ENCODE measurements around the gene ZYG11B. TPM values are rescaled to one million over a fixed set of nuclear protein-coding genes. Genes with fewer than 3 reads are reported as not detected.
"Not testable (repeated sequence)": the region's sequence is repeated elsewhere in the genome, so short reads cannot be mapped to it uniquely, and the experiment has no call there.

The ZYG11B gene
- total RNA-seq, 1 donor from 2014 or later, result 172 TPM

DNA sequence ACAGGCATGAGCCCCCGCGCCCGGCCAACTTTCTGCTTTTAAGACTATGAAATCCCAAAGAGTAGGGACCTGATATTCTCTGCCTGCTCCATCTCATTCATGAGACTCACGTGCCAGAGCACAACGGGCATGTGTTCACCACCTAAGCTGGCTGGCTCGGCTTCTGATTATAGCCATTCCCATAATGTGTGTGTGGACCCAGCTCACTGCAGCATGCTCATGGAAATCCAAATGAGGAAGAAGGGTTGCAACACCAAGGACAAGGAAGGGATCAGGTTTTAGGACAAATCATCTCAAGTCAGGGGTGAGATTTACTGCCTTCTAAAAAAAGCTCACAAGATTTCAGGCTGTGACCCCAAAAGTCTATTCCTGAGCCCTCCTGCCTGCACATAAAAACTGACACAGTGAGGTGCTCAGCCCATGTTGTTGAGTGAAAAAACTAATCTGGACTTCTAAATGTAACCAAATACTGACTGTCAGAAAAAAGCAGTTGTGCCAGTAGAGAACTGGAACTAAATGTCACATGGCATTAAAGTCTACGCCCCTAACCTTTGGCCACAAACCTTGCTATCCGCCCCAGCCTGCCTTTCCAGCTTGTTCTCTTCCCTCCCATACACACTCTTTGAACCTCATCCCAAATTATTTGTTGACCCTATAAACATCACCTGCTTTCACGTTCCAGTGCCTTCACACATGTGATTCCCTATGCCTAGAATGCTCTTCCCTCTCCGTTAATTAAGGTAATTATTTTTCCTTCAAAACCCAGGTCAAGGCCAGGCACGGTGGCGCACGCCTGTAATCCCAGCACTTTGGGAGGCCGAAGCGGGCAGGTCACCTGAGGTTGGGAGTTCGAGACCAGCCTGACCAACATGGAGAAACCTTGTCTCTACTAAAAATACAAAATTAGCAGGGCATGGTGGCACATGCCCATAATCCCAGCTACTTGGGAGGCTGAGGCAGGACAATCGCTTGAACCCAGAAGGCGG is 19.0 kb upstream of the ZYG11B start:
- no peak for FAIRE-seq
- DNase-seq (ENCODE audit: low spot score in 2 of 2), result no peak

DNA sequence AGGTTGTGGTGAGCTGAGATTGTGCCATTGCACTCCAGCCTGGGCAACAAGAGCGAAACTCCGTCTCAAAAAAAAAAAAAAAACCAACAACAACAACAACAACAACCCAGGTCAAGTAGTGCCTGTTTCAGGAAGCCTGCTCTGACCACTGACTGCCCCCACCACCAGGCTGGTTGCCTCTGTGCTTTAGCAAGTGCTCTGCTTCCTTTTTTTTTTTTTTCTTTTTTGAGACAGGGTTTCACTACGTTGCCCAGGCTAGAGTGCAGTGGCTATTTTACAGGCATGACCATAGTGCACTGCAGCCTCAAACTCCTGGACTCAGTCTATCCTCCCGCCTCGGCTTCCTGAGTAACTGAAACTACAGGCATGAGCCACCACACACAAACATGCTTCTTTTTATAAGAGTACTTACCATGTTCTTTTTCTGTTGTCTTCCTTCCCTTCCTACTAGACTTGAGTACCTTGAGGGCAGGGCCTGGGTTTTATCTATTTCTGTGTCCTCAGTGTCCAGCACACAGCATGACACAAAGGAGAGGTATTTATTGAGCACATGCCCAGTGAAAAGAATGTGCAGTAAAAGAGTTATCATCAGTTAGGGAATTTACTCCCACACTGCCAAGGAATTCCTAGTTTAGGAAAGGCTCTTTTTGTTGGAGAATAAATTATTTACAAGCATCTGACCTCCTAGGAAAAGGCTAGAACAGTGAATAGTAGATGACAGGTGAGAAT is 18.2 kb upstream of the ZYG11B start:
- DNase-seq (ENCODE audit: low spot score in 2 of 2), result no peak
- no peak for FAIRE-seq

DNA sequence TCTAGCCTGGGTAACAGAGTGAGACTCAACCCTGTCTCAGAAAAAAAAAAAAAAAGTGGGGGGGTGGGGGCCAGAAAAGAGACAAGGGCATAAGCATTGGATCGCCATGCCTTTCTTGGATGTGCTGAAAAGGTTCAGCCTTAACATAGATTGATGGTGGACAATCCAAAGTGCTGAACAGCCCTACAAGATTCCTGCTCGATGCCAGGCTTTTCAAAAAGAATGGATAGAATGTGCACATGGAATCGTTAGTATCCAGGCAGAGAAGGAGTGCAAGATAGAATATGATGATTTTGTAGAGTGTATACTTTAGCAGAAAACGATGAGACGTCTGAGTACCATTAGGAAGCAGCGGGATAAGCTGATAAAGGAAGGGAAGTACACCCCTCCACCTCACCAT is 17.2 kb upstream of the ZYG11B start:
- no peak for FAIRE-seq
- DNase-seq (ENCODE audit: low spot score in 2 of 2), result no peak

DNA sequence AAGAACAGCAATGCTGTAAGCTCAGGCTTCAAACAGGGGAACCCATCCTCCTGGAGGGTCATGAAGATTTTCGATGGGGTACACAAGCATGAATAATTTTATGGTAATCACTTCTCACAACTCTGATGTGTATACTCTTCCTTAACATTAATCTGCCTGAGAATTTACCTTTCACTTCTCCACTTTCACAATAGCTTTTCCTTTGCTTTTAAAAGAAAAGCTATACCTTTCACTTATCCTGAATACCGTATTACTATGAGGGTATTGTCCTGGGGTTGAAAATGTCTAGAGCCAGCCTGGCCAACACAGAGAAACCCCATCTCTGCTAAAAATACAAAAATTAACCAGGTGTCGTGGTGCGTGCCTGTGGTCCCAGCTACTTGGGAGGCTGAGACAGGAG is 12.7 kb upstream of the ZYG11B start:
- DNase-seq (ENCODE audit: low spot score in 2 of 2), result no peak
- no peak for FAIRE-seq

DNA sequence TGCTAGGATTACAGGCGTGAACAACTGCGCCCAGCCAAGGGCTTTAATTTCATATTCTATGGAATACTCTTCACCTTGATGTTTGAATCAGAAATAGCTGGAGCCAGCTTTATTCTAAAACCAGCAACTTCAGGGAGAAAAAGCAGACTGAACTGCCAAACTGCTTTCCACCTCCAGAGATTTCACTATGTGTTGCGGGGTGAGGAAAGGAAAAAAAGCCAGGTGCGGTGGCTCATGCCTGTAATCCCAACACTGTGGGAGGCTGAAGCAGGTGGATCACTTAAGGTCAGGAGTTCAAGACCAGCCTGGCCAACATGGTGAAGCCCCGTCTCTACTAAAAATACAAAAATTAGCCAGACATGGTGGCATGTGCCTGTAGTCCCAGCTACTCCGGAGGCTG is 11.0 kb upstream of the ZYG11B start:
- not testable (repeated sequence) for FAIRE-seq; DNase-seq (ENCODE audit: low spot score in 2 of 2)

DNA sequence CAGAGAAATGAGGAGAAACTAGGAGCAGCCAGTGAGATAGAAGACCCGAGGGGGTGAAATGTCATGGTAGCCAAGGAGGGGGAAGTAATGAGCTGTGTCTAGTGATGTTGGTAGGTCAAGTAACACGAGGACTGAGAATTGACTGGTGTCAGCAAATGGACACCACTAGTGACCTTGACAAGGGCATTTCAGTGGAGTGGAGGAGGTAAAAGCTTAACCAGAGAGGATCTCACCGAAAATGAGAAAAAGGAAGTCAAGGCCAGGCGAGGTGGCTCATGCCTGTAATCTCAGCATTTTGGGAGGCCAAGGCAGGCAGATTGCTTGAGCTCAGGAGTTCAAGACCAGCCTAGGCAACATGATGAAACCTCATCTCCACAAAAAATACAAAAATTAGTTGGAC is 3.0 kb upstream of the ZYG11B start:
- FAIRE-seq (no peak), DNase-seq (ENCODE audit: low spot score in 2 of 2) (no peak)

DNA sequence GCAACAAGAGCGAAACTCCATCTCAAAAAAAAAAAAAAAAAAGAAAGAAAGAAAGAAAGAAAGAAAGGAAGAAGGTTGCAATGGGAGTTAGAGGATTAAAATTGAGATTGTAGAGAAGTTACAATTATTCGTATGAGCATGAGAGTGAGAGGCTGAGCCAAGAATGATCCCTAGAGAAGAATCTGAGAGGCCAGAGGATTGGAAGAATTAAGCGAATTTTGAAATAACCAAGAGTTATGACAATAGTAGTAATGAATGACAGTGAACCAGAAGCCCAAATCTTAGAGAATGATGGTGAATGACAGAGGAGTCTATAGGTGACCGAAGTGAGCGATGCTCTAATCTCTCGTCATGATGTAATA is 369 bp upstream of the ZYG11B start:
- FAIRE-seq, result no peak

DNA sequence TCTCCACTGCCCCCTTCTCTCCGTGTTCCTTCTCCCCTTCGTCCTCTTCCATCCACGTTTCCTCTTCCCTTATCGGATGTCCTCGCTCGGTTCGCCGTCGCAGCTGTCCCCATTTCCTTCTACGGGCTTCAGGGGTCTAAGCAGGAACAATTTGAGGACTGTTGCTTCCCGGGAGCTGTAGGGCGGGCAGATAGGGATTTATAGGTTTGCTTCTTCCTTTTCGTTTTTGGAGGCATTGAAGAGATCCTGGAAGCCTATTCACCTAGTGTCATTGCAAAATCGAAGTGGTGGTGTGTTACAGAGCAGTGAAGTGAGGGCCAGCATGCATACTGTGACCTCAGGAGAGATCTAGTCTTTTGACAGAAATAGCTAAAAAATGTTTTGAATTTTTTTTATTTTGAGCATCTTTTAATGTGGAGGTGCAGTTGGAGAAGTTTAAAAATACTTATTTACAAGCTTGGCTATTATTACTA is 897 bp downstream of the ZYG11B start:
- DNase-seq (ENCODE audit: low spot score in 2 of 2), result peak in 1 of 2 donors; percentile 33
- no peak for FAIRE-seq

More for the DNA sequence above, 369 bp upstream of the ZYG11B start:
- no peak for DNase-seq (ENCODE audit: low spot score in 2 of 2)

DNA sequence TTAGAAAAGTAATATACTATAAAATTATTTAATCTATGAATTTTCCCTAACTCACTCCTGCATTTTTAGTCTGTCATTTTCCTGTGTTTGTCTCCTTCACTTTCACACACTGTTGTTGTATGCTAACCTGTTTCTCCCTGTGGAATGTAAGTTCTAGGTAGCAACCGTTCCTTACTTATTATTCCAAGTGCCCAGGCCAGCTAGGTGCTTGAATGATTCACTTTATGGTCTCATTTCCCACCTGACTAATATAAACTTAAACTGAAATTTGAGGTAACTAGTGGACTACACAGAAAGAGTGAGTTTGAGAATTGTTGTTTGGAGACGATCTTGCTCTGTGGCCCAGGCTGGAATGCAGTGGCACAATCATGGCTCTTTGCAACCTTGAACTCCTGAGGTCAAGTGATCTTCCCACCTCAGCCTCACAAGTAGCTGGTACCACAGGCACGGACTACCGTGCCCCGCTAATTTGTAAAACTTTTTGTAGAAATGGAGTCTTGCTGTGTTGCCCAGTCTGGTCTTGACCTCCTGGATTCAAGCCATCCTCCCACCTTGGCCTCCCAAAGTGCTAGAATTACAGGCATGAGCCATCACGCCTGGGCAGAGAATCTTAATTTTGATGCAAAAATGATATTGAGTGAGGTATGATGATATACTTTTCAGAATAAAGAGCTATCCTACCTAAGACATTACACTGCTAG is 1.9 kb downstream of the ZYG11B start:
- no peak for FAIRE-seq
- DNase-seq (ENCODE audit: low spot score in 2 of 2), result no peak

DNA sequence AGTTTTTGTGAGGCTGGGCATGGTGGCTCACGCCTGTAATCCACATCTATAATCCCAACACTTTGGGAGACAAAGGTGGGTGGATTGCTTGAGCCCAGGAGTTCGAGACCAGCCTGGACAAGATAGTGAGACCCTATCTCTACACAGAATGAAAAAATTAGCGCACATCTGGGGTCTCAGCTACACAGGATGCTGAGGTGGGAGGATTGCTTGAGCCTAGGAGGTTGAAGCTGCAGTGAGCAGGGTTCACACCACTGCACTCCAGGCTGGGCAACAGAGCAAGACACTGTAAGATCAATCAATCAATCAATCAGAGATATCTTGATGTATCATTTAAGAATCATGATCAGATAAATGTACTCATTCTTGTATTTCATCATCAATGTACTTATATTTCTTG is 7.1 kb downstream of the ZYG11B start:
- FAIRE-seq (no peak), DNase-seq (ENCODE audit: low spot score in 2 of 2) (no peak)

DNA sequence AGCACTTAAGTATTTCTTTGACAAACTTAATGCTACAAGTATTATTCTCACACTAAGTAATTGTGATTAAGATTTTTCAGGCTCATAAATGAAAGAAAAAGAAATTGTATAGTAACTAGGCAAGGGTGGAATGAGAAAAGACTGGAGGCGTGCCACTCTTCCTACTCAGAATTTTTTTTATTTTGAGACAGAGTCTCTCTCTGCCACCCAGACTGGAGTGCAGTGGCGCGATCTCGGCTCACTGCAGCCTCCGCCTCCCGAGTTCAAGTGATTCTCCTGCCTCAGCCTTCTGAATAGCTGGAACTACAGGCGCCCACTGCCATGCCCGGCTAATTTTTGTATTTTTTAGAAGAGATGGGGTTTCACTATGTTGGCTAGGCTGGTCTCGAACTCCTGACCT is 9.1 kb downstream of the ZYG11B start:
- FAIRE-seq, result not testable (repeated sequence)

DNA sequence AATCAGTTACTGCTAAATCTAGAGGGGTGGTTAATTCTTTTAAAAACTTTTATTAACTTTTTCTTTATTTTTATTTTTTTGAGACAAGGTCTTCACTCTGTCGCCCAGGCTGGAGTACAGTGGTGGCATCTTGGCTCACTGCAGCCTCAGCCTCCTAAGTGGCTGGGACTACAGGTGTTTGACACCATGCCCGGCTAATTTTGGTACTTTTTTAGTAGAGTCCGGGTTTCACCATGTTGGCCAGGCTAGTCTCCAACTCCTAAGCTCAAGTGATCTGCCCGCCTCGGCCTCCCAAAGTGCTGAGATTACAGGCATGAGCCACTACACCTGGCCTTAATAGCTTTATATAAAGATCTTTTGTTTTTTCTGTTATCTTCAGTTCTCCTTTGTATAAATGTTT is 11.9 kb downstream of the ZYG11B start:
- FAIRE-seq (no peak), DNase-seq (ENCODE audit: low spot score in 2 of 2) (no peak)

More for the DNA sequence above, 9.1 kb downstream of the ZYG11B start:
- not testable (repeated sequence) for DNase-seq (ENCODE audit: low spot score in 2 of 2)

DNA sequence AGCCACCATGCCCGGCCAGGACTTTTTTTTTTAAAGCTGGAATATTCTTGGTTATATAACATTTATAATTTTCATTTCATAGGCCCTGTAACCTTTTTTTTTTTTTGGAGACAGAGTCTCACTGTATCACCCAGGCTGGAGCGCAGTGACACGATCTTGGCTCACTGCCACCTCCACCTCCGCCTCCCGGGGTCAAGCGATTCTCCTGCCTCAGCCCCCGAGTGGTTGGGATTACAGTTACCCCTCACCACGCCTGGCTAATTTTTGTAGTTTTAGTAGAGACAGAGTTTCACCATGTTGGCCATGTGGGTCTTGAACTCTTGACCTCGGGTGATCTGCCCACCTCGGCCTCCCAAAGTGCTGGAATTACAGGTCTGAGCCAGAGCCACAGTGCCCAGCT is 12.6 kb downstream of the ZYG11B start:
- DNase-seq (ENCODE audit: low spot score in 2 of 2), result no peak

DNA sequence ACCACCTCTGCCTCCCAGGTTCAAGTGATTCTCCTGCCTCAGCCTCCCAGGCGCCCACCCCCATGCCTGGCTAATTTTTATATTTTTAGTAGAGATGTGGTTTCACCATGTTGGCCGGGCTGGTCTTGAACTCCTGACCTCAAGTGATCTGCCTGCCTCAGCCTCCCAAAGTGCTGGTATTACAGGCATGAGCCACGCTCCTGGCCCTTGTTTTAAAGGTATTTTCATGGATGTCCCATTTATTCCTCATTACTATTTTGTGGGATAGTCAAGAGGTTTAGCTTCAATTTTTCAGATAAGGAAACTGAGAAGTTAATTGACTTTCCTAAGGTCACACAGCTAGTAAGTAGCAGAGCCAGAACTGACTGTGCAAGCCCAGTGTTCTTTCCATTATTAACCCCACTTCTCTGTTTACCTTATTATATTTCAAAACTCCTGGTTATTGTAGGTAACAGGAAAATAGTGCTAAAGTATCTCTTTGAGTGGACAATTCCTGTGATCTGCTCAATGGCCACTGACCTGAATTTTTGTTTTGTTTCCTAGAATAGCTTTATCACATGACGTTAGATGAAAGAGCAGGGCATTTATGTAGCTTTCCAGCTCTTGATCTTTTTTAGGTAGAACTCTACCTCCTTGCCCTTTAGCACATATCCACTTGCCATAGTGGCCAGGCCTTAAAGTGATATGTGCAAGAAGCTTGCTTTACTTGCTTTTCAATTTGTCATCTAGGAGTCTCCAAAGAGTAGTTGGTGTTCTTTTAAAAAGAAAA is 13.6 kb downstream of the ZYG11B start:
- DNase-seq (ENCODE audit: low spot score in 2 of 2), result no peak
- FAIRE-seq, result no peak

More for the DNA sequence above, 12.6 kb downstream of the ZYG11B start:
- no peak for FAIRE-seq

DNA sequence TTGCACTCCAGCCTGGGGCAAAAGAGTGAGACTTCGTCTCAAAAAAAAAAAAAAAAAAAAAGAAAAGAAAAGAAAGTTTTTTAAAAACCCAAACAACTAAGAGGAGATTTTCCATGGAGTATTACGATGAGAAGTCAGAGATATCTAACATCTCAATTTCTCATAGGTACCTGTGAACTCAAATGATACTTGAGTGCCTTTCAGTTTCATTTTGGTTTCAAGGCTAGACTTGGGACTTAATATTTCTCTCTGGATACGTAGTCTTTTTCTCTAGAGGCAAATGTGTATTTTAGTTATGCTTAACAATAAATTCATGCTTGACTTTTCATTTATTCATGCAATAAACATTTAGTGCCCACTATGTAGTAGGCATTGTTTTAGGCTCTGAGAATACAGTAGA is 15.0 kb downstream of the ZYG11B start:
- no peak for DNase-seq (ENCODE audit: low spot score in 2 of 2)
- FAIRE-seq, result no peak

DNA sequence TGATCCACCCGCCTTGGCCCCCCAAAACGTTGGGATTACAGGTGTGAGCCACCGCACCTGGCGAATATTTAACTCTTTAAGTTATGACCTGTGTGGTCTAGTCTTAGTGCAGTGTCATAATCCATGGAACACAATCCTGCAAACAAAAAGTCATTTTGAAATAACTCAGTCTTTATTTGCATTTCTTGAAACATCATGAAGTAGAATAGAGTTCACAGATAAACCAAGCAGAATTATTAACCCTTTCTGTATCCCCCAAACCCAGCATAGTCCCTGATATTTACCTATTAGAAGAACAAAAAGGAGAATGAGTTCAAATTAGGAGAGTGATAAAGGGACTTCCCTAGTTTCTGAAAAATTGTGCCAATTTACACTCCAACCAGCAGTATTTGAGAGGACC is 19.9 kb downstream of the ZYG11B start:
- DNase-seq (ENCODE audit: low spot score in 2 of 2) (no peak), FAIRE-seq (no peak)

DNA sequence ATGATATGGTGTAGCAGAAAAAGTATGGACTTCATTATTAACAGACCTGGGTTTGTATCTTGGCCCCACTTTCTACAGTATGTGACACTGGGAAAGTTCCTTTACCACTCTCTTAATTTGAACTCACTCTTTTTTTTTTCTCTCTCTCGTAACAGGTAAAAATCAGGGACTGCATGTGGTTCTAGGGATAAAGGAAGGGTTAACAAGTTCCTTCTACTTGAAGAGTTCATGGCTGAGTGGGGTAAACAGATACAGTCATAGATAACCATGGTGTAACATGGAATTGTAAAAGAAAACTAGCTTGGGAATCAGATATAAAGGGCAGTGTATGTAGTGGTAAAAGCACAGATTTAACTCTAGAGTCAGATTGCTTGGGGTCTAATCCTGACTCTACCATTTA is 21.2 kb downstream of the ZYG11B start:
- no peak for FAIRE-seq

DNA sequence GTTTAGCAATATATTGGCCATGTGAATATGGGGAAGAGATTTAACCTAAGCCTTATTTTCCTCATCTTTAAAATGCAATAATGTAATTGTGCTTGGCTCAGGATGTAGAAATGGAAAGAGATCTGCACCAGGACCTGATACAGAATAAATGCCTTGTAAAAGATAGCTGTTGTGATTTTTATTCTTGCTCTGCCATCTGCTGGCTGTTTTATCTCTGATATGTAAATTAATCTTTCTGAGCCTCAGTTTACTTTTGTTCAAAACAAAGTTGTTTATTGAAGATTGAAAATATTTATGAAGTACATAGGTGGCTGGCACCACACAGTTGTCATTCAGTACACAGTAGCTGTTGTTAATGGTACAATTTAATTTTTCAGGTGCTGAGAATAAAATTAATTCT is 21.9 kb downstream of the ZYG11B start:
- peak in 1 of 2 donors; percentile 36 for DNase-seq (ENCODE audit: low spot score in 2 of 2)
- peak; percentile 78 for FAIRE-seq

More for the DNA sequence above, 21.2 kb downstream of the ZYG11B start:
- DNase-seq (ENCODE audit: low spot score in 2 of 2), result no peak

DNA sequence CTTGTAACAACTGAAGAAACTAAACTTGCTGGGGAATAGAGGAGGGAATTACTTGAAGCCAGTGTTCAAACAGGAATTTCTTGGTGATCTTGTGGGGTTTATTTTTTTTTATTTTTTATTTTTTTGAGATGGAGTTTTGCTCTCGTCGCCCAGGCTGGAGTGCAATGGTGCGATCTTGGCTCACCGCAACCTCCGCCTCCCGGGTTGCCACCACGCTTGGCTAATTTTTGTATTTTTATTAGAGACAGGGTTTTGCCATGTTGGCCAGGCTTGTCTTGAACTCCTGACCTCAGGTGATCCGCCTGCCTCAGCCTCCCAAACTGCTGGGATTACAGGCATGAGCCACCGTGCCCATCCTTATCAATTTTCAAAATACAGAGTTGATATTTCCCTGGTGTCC is 23.2 kb downstream of the ZYG11B start:
- not testable (repeated sequence) for FAIRE-seq; DNase-seq (ENCODE audit: low spot score in 2 of 2)

DNA sequence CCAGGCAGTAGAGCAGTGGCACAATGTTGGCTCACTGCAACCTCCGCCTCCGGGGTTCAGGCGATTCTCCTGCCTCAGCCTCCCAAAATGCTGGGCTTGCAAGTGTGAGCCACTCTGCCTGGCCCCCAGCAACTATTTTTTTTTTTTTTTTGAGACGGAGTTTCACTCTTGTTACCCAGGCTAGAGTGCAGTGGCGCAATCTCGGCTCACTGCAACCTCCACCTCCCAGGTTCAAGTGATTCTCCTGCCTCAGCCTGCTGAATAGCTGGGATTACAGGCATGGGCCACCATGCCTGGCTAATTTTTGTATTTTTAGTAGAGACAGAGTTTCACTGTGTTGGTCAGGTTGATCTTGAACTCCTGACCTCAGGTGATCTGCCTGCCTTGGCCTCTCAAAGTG is 23.9 kb downstream of the ZYG11B start:
- not testable (repeated sequence) for FAIRE-seq; DNase-seq (ENCODE audit: low spot score in 2 of 2)

All from frontal cortex (tissue), 4 donors.